Gastrocnemius medialis (tissue), 4 donors: ENCODE data around the gene CIT. TPM values are rescaled to one million over a fixed set of nuclear protein-coding genes. Genes with fewer than 3 reads are reported as not detected.
A peak's percentile ranks its signal among the peaks of the same experiment; 100 is the strongest.

Experiments
- ATAC-seq, 2 donors: fragments of 150-250 bp; one replicate each; pipeline ENCODE4 v1.9.1; 2016
- DNase-seq, 2 donors: peaks; one replicate each; pipeline ENCODE4 v3.0.0-alpha.2; 2019
- H3K27ac ChIP-seq, 4 donors: fragments of 200-600 bp; sonication (generic); 1 replicate in 1 of 4; 2 replicates in 3 of 4; pipeline ENCODE4 v1.5.1; 2016 to 2018; ENCODE audit warnings: mild to moderate bottlenecking in 2 of 4, moderate library complexity in 1 of 4
- H3K27me3 ChIP-seq, 3 donors: fragments of 200-600 bp; sonication (generic) in 2 of 3; 1 replicate in 1 of 3; 2 replicates in 2 of 3; pipeline versions ENCODE4 v1.5.1 to v1.6.0; 2016 to 2019; ENCODE audit warnings: mild to moderate bottlenecking in 1 of 3, moderate library complexity in 1 of 3
- H3K36me3 ChIP-seq, 2 donors: fragments of 200-600 bp; sonication (generic) in 1 of 2; one replicate each; pipeline ENCODE4 v1.5.1; 2017 to 2018
- H3K4me1 ChIP-seq, 2 donors: fragments of 200-600 bp; sonication (generic) in 1 of 2; one replicate each; pipeline ENCODE4 v1.5.1; 2016 to 2017; ENCODE audit warnings: mild to moderate bottlenecking in 2 of 2
- H3K4me3 ChIP-seq, 4 donors: fragments of 200-600 bp; sonication (generic) in 3 of 4; 1 replicate in 1 of 4; 2 replicates in 3 of 4; pipeline ENCODE4 v1.5.1; 2016 to 2019; ENCODE audit warnings: mild to moderate bottlenecking in 2 of 4
- H3K9me3 ChIP-seq, 3 donors: fragments of 200-600 bp; sonication (generic) in 2 of 3; 1 replicate in 1 of 3; 2 replicates in 2 of 3; pipeline ENCODE4 v1.5.1; 2016 to 2019
- CTCF ChIP-seq, 5 experiments: fragments of 450-650 bp in 3 of 5; fragments of 200-600 bp in 2 of 5; sonication (generic) in 2 of 5; IDR thresholded peaks in 4 of 5; conservative IDR thresholded peaks in 1 of 5; 1 replicate in 4 of 5; 2 replicates in 1 of 5; pipeline ENCODE4 v1.5.1; 2016 to 2019; ENCODE audit warnings: antibody characterized with exemption in 5 of 5, mild to moderate bottlenecking in 3 of 5, moderate library complexity in 3 of 5
- POLR2A ChIP-seq, 2 donors: fragments of 450-650 bp; IDR thresholded peaks; one replicate each; pipeline ENCODE4 v1.6.1; 2017; ENCODE audit warnings: antibody characterized with exemption in 2 of 2, mild to moderate bottlenecking in 2 of 2, moderate library complexity in 2 of 2
- in situ Hi-C, 4 donors: fragments of 200-750 bp; cut with MboI; loops; one replicate each; pipeline versions ENCODE4 v1.15.0 to v1.8.0; 2017; ENCODE audit warnings: low sequenced_read_pairs in 4 of 4
- intact Hi-C: fragments of 100-400 bp; cut with DNase I; formaldehyde crosslinking; loops from one replicate; pipeline ENCODE4 v1.15.1; 2023; ENCODE audit warnings: low total_unique reads
- total RNA-seq, 4 donors: library from RNA; depleted of rRNA; stranded (reverse); fragments of >200 nt; gene quantifications; one replicate each; pipeline versions ENCODE4 v1.1.0 to v1.2.3, GENCODE V29; 2016

Gene CIT
- total RNA-seq = 1 to 10 TPM in 2 of 4 donors, under 1 TPM in 2; 0.05 to 4.0 (median 1.5) TPM

- H3K27ac ChIP-seq = no peak within 1 kb of the TSS
- intact Hi-C loops = no loop called here
Observed at GRCh38 chr12:119876761-119877638, at the start of gene CIT. CIT (minus strand) TSS chr12:119877320; CDS start chr12:119876168, 1,152 bp downstream.

GRCh38 chr12:119925269-119925668 lies 48.1 kb upstream of the CIT start:
- Histone ChIP-seq H3K4me3 (no peak overlapping the region), H3K27ac (no peak overlapping the region), H3K9me3 (no peaks in the 10 kb centered on the region), H3K4me1 (no peaks in the 10 kb centered on the region), H3K27me3 (no peaks in the 10 kb centered on the region), H3K36me3 (no peaks in the 10 kb centered on the region)
- in situ Hi-C loops (no loop called here), intact Hi-C loops (no loop called here)
- DNase-seq = no peak
- TF ChIP-seq POLR2A (IDR thresholded peaks at IDR 0.05) = no peak
- no peak for TF ChIP-seq CTCF (IDR thresholded peaks at IDR 0.05 in 4 of 5, conservative IDR thresholded peaks at IDR 0.05 in 1 of 5)
- no peak for ATAC-seq

More at GRCh38 chr12:119876761-119877638, at the start of gene CIT:
- in situ Hi-C loops = no loop called here
- Histone ChIP-seq H3K4me1 (peaks cover 0 to 4% of the 10 kb centered on the region in 2 donors), H3K4me3 (peak within 1 kb of the TSS; percentile 74 to 91 (median 81)), H3K9me3 (no peaks in the 10 kb centered on the region), H3K27me3 (no peaks in the 10 kb centered on the region), H3K36me3 (no peaks in the 10 kb centered on the region)
- ATAC-seq (peak; percentile 98 to 99), DNase-seq (peak; percentile 71 to 73)
- TF ChIP-seq POLR2A (IDR thresholded peaks at IDR 0.05) (no peak), CTCF (IDR thresholded peaks at IDR 0.05 in 4 of 5, conservative IDR thresholded peaks at IDR 0.05 in 1 of 5) (no peak)

- H3K9me3 ChIP-seq = no peaks in the 10 kb centered on the region
- no peaks in the 10 kb centered on the region for H3K27me3 ChIP-seq
- no peak for ATAC-seq
- H3K36me3 ChIP-seq = no peaks in the 10 kb centered on the region
- no peak overlapping the region for H3K27ac ChIP-seq
- intact Hi-C loops (no loop called here), in situ Hi-C loops (no loop called here)
- no peaks in the 10 kb centered on the region for H3K4me1 ChIP-seq
- DNase-seq = no peak
- TF ChIP-seq CTCF (IDR thresholded peaks at IDR 0.05 in 4 of 5, conservative IDR thresholded peaks at IDR 0.05 in 1 of 5) (no peak), POLR2A (IDR thresholded peaks at IDR 0.05) (no peak)
- H3K4me3 ChIP-seq = no peak overlapping the region
Observed at GRCh38 chr12:119920064-119920463, 42.9 kb upstream of the CIT start.

GRCh38 chr12:119915894-119916510 lies 38.9 kb upstream of the CIT start:
- intact Hi-C loops = no loop called here
- DNase-seq (no peak), ATAC-seq (no peak)
- in situ Hi-C loops = no loop called here
- Histone ChIP-seq H3K27ac (no peak overlapping the region), H3K36me3 (no peaks in the 10 kb centered on the region), H3K4me3 (no peak overlapping the region), H3K27me3 (no peaks in the 10 kb centered on the region), H3K9me3 (no peaks in the 10 kb centered on the region), H3K4me1 (no peaks in the 10 kb centered on the region)
- TF ChIP-seq POLR2A (IDR thresholded peaks at IDR 0.05) (no peak), CTCF (IDR thresholded peaks at IDR 0.05 in 4 of 5, conservative IDR thresholded peaks at IDR 0.05 in 1 of 5) (no peak)
